ENCODE results near the gene ATF3.

- TF ChIP-seq BHLHE40 (IDR thresholded peaks at IDR 0.05; ENCODE audit: low read depth, low read length), result no peak
- no peak for TF ChIP-seq CEBPB (IDR thresholded peaks at IDR 0.05; ENCODE audit: low read depth, low read length)
- TF ChIP-seq CTCF (conservative IDR thresholded peaks at IDR 0.05; ENCODE audit: low read depth, low read length), result no peak
- no peak for TF ChIP-seq ELK1 (IDR thresholded peaks at IDR 0.05; ENCODE audit: borderline replicate concordance, low read depth, low read length)
- TF ChIP-seq POLR2A (IDR thresholded peaks at IDR 0.05; ENCODE audit: low read depth, low read length), result no peak
- TF ChIP-seq MXI1 (IDR thresholded peaks at IDR 0.05; ENCODE audit: borderline replicate concordance, low read depth, low read length), result no peak
These were observed 16.5 kb downstream of the ATF3 start for GRCh38 chr1:212624976-212625501.
